OCI-LY3 (cell line): Measurements from ENCODE around the gene KITLG.

ENCODE experiments used
- CTCF ChIP-seq: fragments of 200-600, 300-600 bp; sonication (generic); IDR thresholded peaks from 2 replicates; pipeline ENCODE4 v1.5.1; 2014; ENCODE audit warnings: antibody characterized with exemption, low read length, low read depth
- EZH2phosphoT487 ChIP-seq: fragments of 200-600 bp; shearing (Covaris generic); IDR thresholded peaks from 2 replicates; pipeline ENCODE4 v1.6.1; 2018; ENCODE audit warnings: antibody characterized with exemption, mixed run types, low read depth

DNA sequence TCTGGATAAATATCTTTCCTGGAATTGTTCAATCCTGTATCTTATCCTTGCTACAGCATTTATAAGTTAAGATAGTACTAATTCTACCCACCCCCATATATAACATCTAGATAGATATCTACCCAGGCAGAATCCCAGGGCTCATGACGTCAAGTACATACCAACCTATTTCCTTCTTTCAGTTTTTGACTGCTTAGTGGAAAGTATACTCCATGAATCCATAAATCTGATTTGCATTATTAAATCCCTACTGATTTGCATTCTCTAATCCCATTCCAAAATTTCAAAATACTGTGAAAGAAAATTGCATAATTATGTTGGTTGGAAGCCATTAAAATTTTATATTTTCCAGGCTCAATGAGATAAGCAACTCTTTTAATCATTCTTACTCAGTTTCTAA lies 111.7 kb downstream of the KITLG start:
- TF ChIP-seq CTCF (no peak), EZH2phosphoT487 (no peak)
